GM19468 (cell line): ENCODE measurements around the gene TNFAIP2.

Experiments used
- ATAC-seq: cut with Tn5 transposase; IDR thresholded peaks from one replicate; pipeline ENCODE4 v1.9.1; 2021; ENCODE audit warnings: mild to moderate bottlenecking, moderate library complexity, moderate number of reproducible peaks; ENCODE audit not compliant: unreplicated experiment; ENCODE audit errors: extremely low read depth

The TNFAIP2 gene

GRCh38 chr14:103093856-103094405 lies 29.3 kb upstream of the TNFAIP2 start:
- ATAC-seq, result no peak

- no peak for ATAC-seq
These were observed 28.7 kb upstream of the TNFAIP2 start, which contains the start of gene EXOC3L4 for GRCh38 chr14:103094406-103095209. TSS of gene EXOC3L4 (plus strand) at chr14:103094725. CDS start at chr14:103100220, 5,495 bp downstream.

GRCh38 chr14:103095210-103095778 lies 28.0 kb upstream of the TNFAIP2 start:
- ATAC-seq, result no peak

- no peak for ATAC-seq
These were observed 26.9 kb upstream of the TNFAIP2 start for GRCh38 chr14:103096387-103096786.

- no peak for ATAC-seq
These were observed 25.8 kb upstream of the TNFAIP2 start for GRCh38 chr14:103097244-103097993.

- ATAC-seq, result no peak
These were observed 25.0 kb upstream of the TNFAIP2 start for GRCh38 chr14:103097994-103098957.

GRCh38 chr14:103099081-103099732 lies 24.1 kb upstream of the TNFAIP2 start:
- ATAC-seq, result no peak

- ATAC-seq, result no peak
These were observed 23.5 kb upstream of the TNFAIP2 start for GRCh38 chr14:103099733-103100280.

- no peak for ATAC-seq
These were observed 22.8 kb upstream of the TNFAIP2 start for GRCh38 chr14:103100281-103101121.

- no peak for ATAC-seq
These were observed 21.9 kb upstream of the TNFAIP2 start for GRCh38 chr14:103101257-103101962.

GRCh38 chr14:103101963-103102688 lies 21.1 kb upstream of the TNFAIP2 start:
- no peak for ATAC-seq

- ATAC-seq, result no peak
These were observed 20.5 kb upstream of the TNFAIP2 start for GRCh38 chr14:103102689-103103260.

- no peak for ATAC-seq
These were observed 19.5 kb upstream of the TNFAIP2 start for GRCh38 chr14:103103461-103104388.

- ATAC-seq, result no peak
These were observed 18.9 kb upstream of the TNFAIP2 start for GRCh38 chr14:103104389-103104653.

- ATAC-seq, result no peak
These were observed 18.4 kb upstream of the TNFAIP2 start for GRCh38 chr14:103104654-103105452.
